HG02970 (cell line): Measurements from ENCODE around the gene NLE1.

Experiments used
- ATAC-seq: cut with Tn5 transposase; IDR thresholded peaks from one replicate; pipeline ENCODE4 v1.9.1; 2021; ENCODE audit warnings: mild to moderate bottlenecking, moderate library complexity, moderate number of reproducible peaks; ENCODE audit not compliant: unreplicated experiment, low FRiP score

Gene NLE1

DNA sequence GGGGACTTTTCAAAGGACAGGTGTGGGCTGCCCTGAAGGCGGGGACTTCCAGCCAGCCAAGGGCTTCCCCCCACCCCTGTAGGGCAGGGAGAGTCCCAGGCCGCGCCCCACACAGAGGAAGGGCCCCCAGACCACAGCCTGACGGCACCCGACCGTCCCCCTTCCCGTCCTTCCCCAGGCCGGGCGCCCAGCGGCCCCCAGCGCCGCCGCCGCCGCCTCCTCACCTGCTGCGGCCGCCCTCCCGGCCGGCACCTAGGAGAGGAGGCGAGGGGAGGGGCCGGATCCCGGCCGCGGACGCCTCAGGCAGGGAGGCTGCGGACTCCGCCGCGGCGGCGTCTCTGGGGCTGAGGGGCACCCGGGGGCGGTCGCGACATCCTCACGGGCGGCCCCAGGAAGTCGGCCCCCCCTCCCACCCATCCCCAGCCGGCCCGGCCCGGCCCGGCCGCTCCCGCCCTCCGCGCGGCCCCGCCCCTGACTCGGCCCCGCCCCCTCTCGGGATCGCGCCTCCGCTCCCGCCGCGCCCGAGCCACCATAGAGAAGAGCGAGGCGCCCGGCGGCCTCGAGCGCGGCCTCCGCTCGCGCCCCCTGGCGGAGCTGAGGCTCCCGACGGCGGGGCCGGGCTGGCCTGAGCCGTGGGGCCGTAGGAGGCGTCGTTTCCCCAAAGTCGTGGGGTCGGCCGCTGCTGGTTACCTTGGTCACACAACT lies 53.1 kb downstream of the NLE1 start:
- ATAC-seq, result peak; percentile 69

DNA sequence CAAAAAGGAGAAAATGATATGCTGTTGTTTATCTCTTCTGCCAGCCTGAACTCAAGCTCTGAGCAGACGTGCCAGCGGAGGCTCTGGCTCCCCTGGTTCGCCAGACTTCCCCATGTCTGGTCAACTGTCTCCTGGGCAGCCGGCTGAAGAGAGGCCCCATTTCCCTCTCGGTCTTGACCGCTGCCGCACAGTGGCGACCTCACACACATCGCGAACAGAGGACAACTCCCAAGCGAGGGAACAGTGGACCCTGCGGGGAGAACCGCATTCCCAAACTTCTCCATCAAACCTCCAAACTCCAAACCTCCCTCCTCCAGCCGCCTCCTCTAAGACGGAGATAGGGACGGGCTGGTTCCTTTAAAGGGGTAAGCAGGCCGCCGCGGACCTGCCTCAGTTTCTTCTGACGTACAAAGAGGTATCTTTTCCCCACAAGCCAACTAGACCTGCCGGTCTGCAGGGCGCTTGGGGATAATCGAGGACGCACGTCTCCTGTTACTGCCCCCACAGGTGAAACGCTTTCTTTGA lies 53.7 kb downstream of the NLE1 start:
- peak; percentile 6 for ATAC-seq

DNA sequence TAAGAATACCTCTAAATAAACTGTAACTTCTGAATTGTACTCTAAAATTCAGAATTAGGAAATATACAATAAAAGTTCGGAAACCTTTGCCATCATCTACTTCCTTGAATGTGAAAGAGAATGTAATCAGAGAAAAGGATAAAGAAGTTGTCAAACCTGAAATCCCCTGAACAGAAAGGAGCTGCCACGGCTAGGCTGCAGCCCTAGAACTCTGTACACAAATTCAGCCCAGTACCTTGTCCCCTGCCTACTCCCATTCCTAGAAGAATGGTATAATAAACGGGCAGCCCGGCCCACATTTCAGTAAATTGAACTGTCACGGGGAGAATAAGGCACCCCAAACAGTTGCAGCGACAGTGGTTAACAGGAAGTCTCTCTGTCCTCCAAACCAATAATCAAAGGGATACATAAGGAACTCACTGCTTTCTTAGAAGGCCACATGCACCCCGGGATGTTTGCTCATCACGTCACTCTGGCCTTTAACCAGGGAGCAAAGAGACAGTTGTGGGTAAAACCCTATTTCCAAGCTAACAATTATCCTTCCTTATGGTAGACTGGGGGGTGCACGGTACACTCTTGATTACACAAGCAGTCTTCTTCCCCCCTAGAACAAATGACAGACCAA lies 54.3 kb downstream of the NLE1 start:
- no peak for ATAC-seq

DNA sequence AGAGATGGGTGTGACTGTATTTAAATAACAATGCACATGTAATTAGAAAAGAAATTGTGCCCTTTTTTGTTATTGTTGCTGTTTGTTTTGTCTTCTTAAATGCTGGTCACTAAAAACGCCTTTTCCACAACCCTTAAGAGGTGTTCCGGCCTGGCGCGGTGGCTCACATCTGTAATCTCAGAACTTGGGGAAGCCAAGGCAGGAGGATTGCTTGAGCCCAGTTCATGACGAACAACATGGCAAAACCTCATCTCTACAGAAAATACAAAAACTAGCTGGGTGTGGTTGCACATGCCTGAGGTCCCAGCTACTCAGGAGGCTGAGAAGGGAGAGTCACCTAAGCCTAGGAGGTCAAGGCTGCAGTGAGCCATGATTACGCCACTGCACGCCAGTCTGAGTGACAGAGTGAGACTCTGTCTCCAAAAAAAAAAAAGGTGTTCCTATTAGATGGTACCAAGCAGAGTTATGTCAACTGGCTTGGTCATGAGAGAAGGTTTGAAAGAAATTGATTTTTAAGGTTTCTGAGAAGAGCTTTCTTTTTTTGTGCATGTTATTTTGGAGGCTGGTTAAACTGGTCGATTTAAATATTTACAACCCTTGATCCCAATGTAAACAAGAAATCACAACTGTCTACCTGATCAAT lies 55.1 kb downstream of the NLE1 start:
- no peak for ATAC-seq

DNA sequence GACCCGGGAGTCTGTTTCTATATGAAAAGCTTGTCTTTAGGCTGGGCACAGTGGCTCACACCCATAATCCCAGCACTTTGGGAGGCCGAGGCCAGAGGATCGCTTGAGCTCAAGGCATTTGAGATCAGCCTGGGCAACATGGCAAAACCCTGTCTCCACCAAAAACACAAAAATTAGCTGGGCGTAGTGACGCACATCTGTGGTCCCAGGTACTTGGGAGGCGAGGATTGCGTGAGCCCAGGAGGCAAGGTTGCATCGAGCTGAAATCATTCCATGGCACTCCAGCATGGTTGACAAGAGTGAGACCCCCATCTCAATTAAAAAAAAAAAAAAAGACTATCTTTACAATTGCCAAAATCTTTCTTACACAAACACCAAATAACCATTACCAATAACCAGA lies 55.9 kb downstream of the NLE1 start:
- ATAC-seq, result no peak

DNA sequence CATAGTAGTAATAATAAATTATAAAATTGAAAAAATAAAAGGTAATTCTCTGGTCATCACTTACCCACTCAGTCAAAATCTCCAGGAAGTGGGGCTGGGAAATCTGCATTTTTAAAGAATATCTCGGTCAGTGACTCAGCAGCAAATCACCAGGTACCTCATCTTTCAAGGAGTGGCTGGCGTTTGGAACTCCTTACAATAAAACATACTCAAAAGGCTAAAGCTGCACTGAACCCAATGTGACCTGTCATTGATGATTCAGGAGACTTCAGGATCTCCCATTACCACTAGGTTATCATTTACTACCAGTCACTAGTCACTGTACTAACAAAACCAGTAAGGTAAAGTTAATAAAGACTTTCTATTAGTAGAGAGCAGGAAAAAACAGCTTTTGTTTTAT lies 57.1 kb downstream of the NLE1 start:
- no peak for ATAC-seq

DNA sequence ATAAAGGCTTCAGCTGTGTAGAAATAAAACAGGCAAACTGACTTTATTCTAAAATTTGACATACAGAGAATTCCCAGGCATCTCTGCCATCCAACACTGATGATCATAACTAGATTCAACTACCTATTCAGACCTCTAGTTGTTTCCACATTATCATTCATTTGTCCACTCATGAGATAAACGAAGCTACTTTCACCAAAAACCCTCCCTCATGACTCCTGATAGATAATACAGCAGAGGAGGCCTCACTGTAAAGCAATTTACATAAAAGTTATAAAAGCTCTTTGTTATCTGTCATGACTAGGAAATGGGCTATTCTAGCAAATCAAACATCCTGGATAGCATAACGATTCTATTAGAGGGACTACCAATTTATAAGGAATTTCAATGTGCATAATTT lies 59.0 kb downstream of the NLE1 start:
- ATAC-seq, result no peak

DNA sequence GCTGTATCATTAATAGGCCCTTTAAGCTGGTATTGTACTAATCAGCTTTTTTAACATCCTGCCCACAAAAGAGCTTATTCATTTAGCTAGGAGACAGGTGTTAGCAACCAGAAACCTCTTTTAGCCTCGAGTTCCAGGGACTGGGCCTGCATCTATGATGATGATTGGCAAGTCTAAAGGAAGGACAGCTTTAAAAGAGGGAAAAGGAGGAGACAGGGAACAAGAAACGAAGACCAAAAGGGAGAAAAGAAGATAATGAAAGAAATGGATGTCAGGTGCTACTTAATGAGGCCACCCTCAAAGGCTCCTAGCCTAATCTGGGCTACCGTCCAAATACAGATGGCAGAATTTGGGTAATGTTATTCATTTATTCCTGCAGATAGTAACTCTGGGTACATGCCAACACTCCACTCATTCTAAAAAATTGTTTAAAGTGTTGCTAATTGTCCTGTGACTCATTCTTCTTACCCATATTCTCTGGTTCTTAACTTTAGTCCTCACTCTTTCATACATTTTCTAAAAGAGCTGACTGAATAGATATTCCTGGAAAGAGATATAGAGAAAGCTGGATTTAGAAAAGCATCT lies 59.9 kb downstream of the NLE1 start:
- no peak for ATAC-seq

DNA sequence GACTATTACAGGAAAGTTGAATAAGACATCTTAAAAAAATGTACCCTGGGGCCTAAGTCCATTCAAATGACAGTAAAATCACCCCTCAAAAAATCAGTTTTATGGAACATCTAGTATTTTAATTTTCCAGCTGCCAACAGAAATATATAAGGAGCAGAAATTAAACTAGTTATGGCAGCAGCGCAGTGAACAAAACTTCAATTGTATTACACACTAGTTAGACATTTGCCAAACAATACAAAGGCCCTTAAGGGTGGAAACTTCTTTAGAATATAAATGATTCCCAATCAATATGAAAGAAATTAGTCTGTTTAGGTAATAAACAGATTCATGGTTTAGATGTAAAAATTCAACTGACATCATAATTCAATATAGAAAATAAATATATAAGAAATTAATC lies 60.5 kb downstream of the NLE1 start:
- ATAC-seq, result no peak

DNA sequence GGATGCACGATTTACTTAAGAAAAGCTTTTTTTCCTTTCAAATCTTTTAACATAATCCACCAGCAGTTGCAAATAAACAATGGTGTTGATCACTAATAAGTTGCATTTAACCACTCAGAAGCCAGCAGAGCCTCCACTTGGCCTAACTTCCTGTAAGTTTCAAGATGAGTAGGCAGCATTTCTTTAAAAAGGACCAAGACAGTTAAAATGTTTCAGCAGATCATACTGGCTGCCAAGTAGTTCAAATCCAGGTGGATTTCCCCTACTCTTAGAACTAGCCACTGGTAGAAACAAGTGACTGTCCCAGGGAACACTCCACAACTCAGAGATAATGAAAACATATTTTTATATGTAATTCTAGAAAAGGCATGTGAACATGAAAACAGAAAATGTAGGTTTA lies 61.6 kb downstream of the NLE1 start:
- ATAC-seq, result peak; percentile 49

DNA sequence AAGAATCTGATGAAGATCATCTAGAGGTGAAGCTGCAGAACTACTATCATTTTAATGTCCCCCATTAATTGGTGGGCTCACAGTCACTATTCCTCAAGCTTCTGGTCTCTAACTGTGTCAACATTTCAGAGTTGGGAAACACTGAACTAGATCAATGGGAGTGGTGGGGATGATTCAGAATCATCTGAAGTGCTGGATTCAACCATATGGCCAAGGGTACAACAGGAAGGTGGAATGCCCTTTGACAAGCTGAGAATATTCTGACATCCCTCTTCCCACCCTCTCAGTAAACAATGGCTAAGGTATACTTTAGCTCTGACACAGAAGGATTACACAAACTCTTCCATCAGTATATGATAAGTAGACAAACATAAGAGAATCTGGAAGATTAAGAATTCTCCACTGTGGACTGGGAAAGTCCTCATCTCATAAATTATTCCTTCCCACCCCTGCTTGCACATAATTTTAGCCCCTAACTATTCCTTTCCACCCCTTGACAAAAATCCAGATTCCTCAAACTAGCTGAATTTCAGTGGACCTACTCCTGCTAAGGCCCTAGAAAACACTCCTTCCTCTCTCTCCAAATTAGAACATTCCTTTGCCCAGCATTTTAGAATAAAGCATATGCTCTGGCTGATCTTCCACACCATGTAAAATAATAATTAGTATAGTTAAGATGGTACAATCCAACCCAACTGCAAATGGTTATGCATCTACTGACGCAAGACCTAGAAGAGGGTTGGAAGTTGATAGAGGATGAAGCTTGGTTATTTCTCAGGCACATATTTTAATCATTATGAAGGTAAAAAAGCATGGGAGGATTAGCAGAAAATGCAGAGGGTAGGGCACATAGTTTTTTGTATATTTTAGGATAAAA lies 62.3 kb downstream of the NLE1 start:
- ATAC-seq, result no peak
